Stimulated activated CD4-positive, alpha-beta T cell treated with anti-CD3 and anti-CD28 coated beads, Interleukin-15, amount 100 ng/mL, for 48 hours (primary cell): Measurements from ENCODE around the gene KCNK17.

Experiments used
- DNase-seq, 2 donors: peaks; one replicate each; pipeline ENCODE4 v3.0.0-alpha.2; 2020; ENCODE audit warnings: low read depth in 2 of 2

Gene KCNK17

DNA sequence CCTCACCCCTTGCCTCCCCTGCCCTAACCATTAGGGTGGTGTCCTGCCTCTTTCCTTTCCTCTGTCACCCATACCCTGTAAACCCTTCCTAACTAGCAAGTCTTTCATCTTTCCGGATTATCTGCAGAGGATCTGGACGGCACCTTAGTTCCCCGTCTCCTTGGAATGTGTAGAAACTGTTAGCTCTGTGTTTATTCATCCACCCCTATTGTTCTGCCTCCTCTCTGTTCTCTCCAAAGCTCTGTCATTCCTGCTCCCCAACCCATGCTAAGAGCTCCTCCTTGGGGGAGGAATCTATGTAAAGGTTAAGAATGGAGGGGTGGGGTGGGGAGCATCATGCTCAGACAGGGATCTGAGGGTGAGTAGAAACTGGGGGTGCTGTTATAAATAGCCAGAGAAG is 45.5 kb downstream of the KCNK17 start:
- DNase-seq, result no peak

DNA sequence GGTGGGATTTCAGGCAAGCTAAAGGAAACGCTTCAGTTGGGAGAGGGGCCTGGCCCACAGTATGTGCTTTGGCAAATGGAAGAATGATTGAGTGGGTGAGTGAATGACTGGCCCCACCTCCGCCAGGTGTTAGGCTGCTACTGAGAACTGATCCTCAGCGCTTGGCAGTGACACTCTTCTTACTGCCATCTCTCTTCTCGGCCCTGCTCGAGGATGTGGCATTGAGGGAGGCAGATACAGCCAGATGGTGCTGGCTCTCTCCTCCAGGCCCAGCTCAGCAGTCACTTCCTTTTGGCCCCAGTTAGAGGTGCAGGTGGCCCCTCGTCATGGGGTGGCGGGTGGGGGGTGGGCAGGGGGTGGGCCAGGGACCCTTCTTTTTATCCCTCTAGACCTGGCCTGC is 46.0 kb downstream of the KCNK17 start:
- no peak for DNase-seq

DNA sequence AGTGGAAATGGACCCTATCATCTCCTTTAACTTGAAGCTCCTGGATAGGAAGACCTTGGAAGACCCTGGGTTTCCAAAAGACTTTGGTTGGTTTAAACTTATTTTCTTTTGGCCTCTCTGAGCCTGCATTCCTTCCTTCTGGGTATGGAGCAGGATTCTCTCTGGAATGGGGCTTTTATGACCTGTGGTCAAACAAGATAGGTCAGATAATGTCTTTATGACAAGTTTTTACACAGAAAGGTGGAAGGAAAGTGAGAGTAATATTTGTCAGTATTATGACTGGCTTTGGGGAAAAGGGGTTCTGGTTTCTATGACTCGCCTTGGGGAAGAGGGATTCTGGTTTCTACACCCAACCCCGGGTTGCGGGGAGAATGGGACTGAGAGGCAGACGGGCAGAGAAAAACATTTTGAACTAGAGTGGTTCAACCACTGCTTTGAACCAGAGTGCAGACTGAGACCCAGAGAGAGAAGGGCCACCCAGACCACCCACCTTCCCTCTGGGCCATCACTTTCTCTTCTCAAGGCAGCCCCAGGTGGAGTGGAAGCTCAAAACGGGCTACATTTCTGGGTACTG is 47.4 kb downstream of the KCNK17 start:
- DNase-seq, result no peak

DNA sequence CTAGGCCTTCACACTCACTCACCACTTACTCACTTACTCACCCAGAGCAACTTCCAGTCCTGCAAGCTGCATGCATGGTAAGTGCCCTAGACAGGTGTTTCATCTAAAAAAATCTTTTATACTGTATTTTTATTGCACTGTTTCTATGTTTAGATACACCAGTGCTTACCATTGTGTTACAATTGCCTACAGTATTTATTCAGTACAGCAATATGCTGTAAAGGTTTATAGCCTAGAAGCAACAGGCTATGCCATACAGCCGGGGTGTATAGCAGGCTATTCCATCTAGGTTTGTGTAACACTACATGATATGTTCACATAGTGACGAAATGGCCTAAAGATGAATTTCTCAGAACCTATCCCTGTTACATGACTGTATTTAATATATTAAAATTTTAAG is 47.8 kb downstream of the KCNK17 start:
- no peak for DNase-seq

DNA sequence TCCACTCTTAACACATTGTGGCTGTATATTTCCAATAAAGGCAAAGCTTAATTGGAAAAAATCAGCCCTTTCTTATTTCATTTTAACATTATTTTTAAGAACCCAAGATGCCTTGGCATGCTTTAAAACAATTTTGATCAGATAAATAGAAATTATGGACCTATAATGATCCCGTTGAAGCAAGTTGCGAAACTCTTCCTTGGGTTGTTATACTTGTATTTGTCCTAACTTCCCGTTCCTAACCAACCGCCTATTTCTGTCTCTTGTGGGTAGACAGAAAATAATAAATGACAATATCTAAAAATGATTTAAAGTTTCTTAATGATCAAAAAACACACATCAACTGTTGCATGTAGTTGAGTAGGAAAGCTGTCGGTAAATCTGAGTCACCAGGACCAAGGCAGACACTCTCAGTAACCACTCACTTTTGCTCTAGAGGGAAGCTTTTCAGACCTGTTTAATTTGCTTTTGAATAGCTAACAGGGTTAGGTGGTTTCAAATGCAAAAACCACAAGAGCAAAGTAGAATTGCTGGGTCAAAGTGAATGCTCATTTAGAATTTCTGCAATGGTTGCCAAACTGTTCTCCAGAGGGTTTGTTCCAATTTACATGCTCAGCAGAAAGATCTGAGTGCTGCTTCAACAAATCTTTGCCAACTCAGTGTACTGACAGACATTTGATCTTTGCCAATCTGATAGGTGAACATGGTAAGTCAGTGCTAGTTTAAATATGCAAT is 50.7 kb downstream of the KCNK17 start:
- DNase-seq, result peak in 1 of 2 donors; percentile 3

DNA sequence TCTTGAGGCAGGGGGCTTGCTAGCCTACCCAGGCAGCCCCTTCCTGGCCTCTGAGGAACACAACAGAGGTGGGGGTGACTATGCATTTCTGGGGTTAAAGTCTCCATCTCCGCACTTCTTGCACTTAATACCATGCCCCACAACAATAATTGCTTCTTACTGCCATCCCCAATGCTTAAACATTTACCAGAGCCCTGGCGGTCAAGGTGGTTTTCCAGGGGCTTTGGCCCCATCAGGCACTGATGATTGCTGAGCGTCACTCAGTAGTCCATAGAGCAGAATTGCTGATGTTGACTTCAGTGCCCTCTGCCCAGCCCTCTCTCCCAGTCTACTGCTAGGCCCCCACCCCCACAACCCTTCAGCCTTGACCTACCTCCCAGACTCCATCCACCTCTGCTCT is 52.5 kb downstream of the KCNK17 start:
- no peak for DNase-seq

DNA sequence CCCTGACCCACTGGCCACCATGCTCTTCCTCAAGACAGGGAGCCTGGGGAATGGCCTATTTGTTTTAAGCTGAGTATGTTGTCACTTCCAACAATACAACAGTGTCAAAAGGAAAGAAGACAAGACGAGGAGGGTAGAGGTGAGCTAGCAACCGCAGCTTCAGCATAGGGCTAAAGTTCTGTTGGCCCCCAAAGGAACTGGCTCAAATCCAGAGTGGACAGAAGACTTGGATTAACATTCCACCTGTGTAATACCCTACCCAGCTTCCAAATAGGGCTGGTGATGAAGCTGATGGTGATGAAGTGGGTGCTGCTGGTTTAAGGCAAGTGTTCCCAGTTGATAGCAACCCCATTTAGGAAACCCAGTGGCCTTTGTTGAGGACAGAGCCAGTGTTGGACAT is 53.3 kb downstream of the KCNK17 start:
- no peak for DNase-seq

DNA sequence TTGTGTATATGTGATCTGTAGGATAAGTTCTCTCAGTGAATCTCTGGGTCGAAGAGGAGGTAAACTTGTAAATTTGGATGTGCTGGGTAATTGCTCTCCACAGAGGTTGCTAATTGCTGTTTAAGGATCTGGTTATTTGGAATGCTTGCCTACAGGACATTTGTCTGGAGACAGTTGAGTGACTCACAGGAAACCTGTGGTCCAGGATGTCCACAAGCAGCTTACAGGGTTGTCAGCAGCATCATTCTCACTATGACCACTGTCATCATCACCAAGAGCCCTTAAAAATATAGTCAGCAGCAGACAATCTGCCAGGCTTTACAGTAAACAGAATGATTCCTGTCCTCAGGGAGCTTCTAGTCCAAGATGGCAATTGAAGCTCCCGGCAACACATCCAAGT is 53.8 kb downstream of the KCNK17 start:
- DNase-seq, result no peak

DNA sequence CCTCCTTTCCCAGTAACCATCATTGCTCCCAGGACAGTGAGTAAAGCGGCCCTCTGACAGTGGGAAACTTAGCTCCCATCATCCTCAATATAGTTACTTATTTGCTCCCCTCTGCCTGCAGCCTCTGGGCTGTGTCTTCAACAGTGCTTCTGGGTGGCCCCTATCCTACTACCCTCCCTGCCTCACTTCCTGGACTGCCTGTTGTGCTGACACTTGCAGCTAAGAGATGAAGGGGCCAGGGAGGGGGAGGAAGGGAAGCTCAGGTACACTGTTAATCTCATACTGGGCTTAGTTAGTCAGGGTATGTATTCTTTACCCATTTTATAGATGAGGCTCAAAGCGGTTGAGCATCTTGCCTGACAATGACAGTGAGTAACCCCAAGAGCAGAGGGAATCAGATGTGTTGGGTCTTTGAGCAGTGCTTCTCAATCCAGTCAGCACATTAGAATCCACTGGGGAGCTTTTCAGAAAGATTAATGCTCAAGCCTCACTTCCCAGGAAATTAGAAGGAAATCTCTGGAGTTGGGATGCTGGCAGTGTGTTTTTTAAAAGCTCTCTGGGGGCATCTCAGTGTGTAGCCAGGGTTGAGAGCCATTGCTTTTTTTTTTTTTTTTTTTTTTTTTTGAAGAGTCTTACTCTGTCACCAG is 57.8 kb downstream of the KCNK17 start:
- DNase-seq, result no peak

DNA sequence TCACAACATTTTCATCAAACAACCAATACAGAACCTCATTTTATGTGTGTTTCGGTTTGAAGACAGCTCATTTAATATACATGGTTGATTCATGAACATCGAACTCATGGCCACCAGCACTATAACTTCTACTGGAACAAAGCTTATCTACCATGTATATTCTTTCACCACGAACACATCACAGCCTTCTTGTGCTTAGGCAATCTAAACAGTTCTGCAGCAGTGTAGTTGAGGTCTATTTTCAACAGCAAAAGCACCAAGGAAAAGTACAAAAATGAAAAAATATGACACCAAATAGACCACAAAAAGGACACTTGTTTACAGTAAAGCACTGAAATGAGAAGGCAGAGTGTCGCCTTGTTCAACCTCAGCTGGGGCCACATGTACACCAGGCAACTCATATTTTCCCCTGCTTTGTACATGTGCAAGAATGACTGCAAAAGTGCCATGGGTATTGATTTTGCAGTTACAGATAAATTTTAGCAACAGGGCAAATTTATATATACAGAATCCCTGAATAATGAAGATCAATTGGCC is 59.2 kb downstream of the KCNK17 start:
- DNase-seq, result no peak

DNA sequence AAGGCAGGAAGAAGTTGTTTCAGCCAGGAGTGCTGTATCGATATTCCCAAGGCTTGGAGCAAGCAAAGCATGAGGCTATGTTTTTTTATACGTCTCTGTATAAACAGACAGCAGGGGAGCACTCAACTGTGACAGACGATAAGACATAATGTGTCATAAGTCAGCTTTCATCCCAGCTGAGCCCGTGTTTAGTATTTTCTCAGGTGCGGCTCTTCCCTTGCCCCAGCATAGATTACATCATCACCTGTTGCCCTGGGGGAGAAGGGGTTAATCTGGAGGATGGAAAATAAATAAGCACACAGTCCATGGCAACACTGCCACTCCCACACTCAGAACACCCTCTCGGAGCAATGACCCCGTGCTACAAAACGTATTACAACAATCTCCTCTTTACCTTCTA is 62.8 kb downstream of the KCNK17 start:
- DNase-seq, result no peak

DNA sequence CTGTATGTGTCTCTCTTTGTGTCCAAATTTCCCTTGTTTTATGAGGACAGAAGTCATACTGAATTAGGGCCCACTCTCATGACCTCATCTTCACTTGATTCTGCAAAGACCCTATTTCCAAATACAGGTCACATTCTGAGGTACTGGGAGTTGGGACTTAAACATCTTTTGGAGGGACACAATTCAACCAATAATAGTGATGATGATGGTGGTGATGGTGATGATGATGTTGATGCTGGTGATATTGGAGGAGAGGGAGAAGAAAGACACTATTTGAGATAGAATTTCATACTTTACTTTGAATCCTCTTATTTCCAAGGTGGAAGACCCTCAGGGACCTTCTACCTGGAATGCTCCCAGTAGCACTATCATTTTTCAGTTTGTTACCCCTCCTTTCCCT is 63.7 kb downstream of the KCNK17 start:
- DNase-seq, result no peak

DNA sequence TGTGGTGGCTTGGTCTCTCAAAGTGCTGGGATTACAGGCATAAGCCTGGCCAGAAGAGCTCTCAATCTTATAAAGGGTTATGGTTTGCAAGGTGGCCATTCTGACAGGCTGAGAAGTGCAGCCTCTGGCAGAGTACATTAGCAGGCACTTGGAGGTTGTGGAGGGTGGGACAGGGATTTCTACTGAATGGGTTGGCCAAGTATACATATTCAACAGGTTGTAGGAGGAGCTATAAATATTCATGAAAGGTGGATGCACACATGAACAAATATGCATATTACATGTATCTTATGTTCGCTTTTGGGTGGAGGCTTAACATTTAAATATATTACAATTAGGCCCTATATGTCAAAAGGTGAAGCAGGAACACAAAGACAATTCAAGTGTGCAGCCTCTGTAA is 64.9 kb downstream of the KCNK17 start:
- no peak for DNase-seq
